ENCODE measurements around the gene VPS35.

DNA sequence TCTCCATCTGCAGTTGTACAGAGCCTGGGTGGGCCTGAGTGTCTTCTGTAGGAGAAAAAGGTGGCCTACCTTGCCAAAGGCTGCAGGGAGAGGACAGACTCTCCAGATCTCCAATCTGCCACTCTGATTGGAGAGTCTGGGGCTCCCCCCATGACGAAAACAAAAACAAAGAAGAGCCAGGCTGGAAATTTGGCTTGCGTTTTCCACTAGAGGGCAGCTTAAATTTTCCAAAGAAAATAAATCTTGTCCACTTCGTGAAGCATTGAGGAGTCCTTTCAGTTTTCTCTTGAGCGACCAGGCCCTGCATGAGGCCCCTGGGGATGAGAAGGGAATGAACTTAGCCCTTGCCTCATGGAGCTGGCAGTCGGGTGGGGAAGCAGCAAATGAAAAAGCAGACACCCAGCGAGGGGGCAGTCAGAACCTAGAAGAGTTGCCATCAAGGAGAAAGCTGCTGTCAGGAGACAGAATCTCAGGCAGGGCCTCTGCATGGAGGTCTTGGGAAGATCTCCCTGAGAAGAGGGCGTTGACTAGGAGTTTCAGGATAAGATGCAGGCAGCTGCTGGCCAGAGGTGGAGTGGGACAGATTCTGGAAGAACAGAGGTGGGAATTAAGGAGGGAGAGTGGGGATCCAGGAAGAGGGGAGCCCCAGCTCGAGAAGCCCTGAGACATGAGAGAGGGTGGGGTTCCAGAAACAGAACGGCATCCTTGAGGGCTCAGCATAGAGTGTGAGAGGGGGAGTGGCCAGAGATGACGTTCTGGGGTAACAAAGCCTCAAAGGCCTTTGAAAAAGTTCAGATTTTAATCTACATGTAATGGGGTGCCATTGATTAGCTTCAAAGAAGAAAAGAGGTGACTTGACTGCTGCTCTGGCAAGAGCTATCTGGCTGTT is 59.4 kb downstream of the VPS35 start:
- TF ChIP-seq CTCF (conservative IDR thresholded peaks at IDR 0.05; ENCODE audit: low read length) = peak; percentile 30
- TF ChIP-seq EZH2phosphoT487 (IDR thresholded peaks at IDR 0.05; ENCODE audit: borderline replicate concordance) = no peak

Data from Loucy (cell line).